Keratinocyte (primary cell): ENCODE results near the gene CDC42. TPM values are rescaled to one million over a fixed set of nuclear protein-coding genes. Genes with fewer than 3 reads are reported as not detected.

ENCODE experiments used
- DNase-seq: peaks from one replicate; pipeline ENCODE4 v3.0.0-alpha.2; 2011; ENCODE audit warnings: low read depth, missing footprints, low spot score
- FAIRE-seq: peaks from 2 replicates; lab custom pipeline; 2011; peaks lifted over from hg19 to GRCh38; lab: Jason Lieb, UNC
- H2AFZ ChIP-seq: 2 replicates; pipeline ENCODE4 v1.6.0; 2012; ENCODE audit warnings: low read length, control low read depth, inconsistent platforms; ENCODE audit not compliant: control insufficient read depth
- H3K27ac ChIP-seq: 2 replicates; pipeline ENCODE4 v1.5.1; 2011; ENCODE audit warnings: low read length; ENCODE audit not compliant: control insufficient read depth, insufficient read depth
- H3K27me3 ChIP-seq: 3 replicates; pipeline ENCODE4 v1.6.0; 2011; ENCODE audit warnings: low read length; ENCODE audit not compliant: control insufficient read depth, insufficient read depth; ENCODE audit errors: extremely low read depth
- H3K36me3 ChIP-seq, 2 experiments: 2 replicates in 1 of 2; 3 replicates in 1 of 2; pipeline ENCODE4 v1.5.1; 2011; ENCODE audit warnings: low read length in 2 of 2, mild to moderate bottlenecking in 1 of 2; ENCODE audit not compliant: control insufficient read depth in 2 of 2, insufficient read depth in 2 of 2; ENCODE audit errors: extremely low read depth in 1 of 2
- H3K4me1 ChIP-seq: 3 replicates; pipeline ENCODE4 v1.5.1; 2011; ENCODE audit warnings: low read length; ENCODE audit not compliant: control insufficient read depth, insufficient read depth; ENCODE audit errors: extremely low read depth
- H3K4me2 ChIP-seq: 3 replicates; pipeline ENCODE4 v1.6.0; 2011; ENCODE audit warnings: low read depth, low read length; ENCODE audit not compliant: control insufficient read depth, insufficient read depth; ENCODE audit errors: extremely low read depth
- H3K4me3 ChIP-seq, 3 experiments: fragments of 200-600 bp in 1 of 3; sonication (generic) in 1 of 3; 2 replicates in 2 of 3; 3 replicates in 1 of 3; pipeline ENCODE4 v1.5.1; 2011 to 2016; ENCODE audit warnings: low read length in 3 of 3, mild to moderate bottlenecking in 3 of 3, control low read depth in 2 of 3, inconsistent platforms in 1 of 3, low read depth in 1 of 3, mixed read lengths in 1 of 3, mixed run types in 1 of 3, moderate library complexity in 1 of 3; ENCODE audit not compliant: control insufficient read depth in 2 of 3, insufficient read depth in 2 of 3; ENCODE audit errors: extremely low read depth in 1 of 3
- H3K79me2 ChIP-seq: 2 replicates; pipeline ENCODE4 v1.6.0; 2012; ENCODE audit warnings: low read length; ENCODE audit not compliant: control insufficient read depth, insufficient read depth
- H3K9ac ChIP-seq: 3 replicates; pipeline ENCODE4 v1.6.0; 2011; ENCODE audit warnings: low read length; ENCODE audit not compliant: control insufficient read depth, insufficient read depth; ENCODE audit errors: extremely low read depth
- H3K9me1 ChIP-seq: 3 replicates; pipeline ENCODE4 v1.6.0; 2011; ENCODE audit warnings: low read length; ENCODE audit not compliant: control insufficient read depth, insufficient read depth; ENCODE audit errors: extremely low read depth
- H3K9me3 ChIP-seq: 2 replicates; pipeline ENCODE4 v1.5.1; 2012; ENCODE audit warnings: low read depth, low read length; ENCODE audit not compliant: control insufficient read depth
- H4K20me1 ChIP-seq: 3 replicates; pipeline ENCODE4 v1.6.0; 2011; ENCODE audit warnings: low read length; ENCODE audit not compliant: control insufficient read depth, insufficient read depth; ENCODE audit errors: extremely low read depth
- EZH2 ChIP-seq: IDR thresholded peaks from one replicate; pipeline ENCODE4 v1.6.1; 2012; ENCODE audit warnings: inconsistent platforms, mild to moderate bottlenecking, low read length, moderate library complexity
- dilution Hi-C: fragments of 300-500 bp; cut with MboI; formaldehyde crosslinking; loops from one replicate; pipeline ENCODE4 v1.7.0; 2020; ENCODE audit warnings: low sequenced_read_pairs; ENCODE audit not compliant: extremely low pct_ligation_motif_present
- polyA plus RNA-seq, 5 experiments: library from polyadenylated mRNA; depleted of rRNA in 3 of 5; stranded (reverse) in 3 of 5; stranded (forward) in 1 of 5; unstranded in 1 of 5; fragments of >200 nt; gene quantifications; 1 replicate in 1 of 5; 2 replicates in 3 of 5; 3 replicates in 1 of 5; pipeline versions ENCODE4 v1.2.1 to v1.2.3, GENCODE V29; 2011 to 2012; ENCODE audit warnings: missing spikeins in 2 of 5, low read depth in 1 of 5, low replicate concordance in 1 of 5
- TF ChIP-seq, protein P1 (sequence below), 3 experiments: IDR thresholded peaks in 1 of 3; conservative IDR thresholded peaks in 1 of 3; optimal IDR thresholded peaks in 1 of 3; 2 replicates in 2 of 3; 3 replicates in 1 of 3; pipeline versions ENCODE3 to v1.5.1; 2011; ENCODE audit warnings: low read length in 3 of 3, mild to moderate bottlenecking in 3 of 3, moderate library complexity in 2 of 3, control low read depth in 1 of 3, inconsistent platforms in 1 of 3; ENCODE audit not compliant: insufficient read depth in 2 of 3; ENCODE audit errors: extremely low read depth in 1 of 3

Gene CDC42
- polyA plus RNA-seq, 1 donor (not counting 4 experiments of a cell fraction or from before 2014, with no cell fraction given) = 499 TPM

DNA sequence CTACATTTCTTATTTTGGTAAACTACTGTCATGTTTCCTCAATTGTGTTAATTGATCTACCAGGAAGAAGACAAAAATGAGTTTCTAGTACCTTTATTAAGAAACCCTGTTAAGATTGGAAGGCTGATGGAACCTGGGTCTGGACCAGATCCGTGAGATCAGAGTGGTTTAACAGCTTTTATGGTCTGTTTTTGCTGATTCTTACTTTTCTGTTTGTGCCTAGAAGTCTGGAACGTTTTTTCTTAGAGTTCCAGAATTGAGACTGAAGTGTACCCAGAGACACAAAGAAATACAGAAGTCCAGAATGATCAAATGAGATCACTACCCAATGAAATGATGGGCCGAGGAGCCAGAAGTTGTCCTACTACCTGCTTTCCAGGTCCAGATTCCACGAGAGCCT is 22.5 kb upstream of the CDC42 start:
- Histone ChIP-seq H3K9ac (no peak overlapping the region), H3K9me3 (no peaks in the 10 kb centered on the region), H3K9me1 (no peaks in the 10 kb centered on the region), H4K20me1 (no peaks in the 10 kb centered on the region), H3K4me2 (no peak overlapping the region), H3K4me3 (no peak overlapping the region), H3K79me2 (peaks cover 2% of the 10 kb centered on the region), H3K4me1 (peaks cover 5% of the 10 kb centered on the region), H3K27ac (no peak overlapping the region), H3K36me3 (no peaks in the 10 kb centered on the region), H3K27me3 (no peaks in the 10 kb centered on the region), H2AFZ (no peak overlapping the region)
- DNase-seq = no peak
- no peak for FAIRE-seq
- no peak for TF ChIP-seq EZH2
- TF ChIP-seq, protein P1, sequence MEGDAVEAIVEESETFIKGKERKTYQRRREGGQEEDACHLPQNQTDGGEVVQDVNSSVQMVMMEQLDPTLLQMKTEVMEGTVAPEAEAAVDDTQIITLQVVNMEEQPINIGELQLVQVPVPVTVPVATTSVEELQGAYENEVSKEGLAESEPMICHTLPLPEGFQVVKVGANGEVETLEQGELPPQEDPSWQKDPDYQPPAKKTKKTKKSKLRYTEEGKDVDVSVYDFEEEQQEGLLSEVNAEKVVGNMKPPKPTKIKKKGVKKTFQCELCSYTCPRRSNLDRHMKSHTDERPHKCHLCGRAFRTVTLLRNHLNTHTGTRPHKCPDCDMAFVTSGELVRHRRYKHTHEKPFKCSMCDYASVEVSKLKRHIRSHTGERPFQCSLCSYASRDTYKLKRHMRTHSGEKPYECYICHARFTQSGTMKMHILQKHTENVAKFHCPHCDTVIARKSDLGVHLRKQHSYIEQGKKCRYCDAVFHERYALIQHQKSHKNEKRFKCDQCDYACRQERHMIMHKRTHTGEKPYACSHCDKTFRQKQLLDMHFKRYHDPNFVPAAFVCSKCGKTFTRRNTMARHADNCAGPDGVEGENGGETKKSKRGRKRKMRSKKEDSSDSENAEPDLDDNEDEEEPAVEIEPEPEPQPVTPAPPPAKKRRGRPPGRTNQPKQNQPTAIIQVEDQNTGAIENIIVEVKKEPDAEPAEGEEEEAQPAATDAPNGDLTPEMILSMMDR (optimal IDR thresholded peaks at IDR 0.05 in 1 of 3, IDR thresholded peaks at IDR 0.05 in 1 of 3, conservative IDR thresholded peaks at IDR 0.05 in 1 of 3; ENCODE audit: extremely low read depth in 1 of 3, insufficient read depth in 2 of 3, low read length in 3 of 3) = no peak
- dilution Hi-C loops = no loop called here

DNA sequence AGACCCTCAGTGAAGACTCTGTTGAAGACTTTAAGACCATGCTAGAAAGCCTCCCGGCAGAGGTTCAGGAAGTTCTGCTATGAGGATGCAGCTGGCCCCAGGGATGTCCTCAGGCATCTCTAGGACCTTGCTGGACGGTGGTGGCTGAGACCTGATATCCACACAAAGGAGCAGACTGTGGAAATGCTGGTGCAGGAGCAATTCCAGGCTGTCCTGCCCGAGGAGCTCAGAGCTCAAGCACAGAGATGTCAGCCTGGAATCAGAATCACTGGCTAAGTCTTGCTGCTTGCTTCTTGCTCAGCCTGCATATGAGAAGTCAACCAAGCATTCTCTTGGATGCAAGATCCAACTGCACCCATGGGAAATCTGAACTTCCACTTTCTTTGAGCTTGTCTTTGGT is 22.0 kb upstream of the CDC42 start:
- peaks cover 2% of the 10 kb centered on the region for H3K79me2 ChIP-seq
- dilution Hi-C loops = no loop called here
- DNase-seq (no peak), FAIRE-seq (no peak)
- H3K9me3 ChIP-seq = no peaks in the 10 kb centered on the region
- H3K27me3 ChIP-seq = no peaks in the 10 kb centered on the region
- no peaks in the 10 kb centered on the region for H3K9me1 ChIP-seq
- H3K4me3 ChIP-seq = no peak overlapping the region
- TF ChIP-seq, protein P1 (optimal IDR thresholded peaks at IDR 0.05 in 1 of 3, IDR thresholded peaks at IDR 0.05 in 1 of 3, conservative IDR thresholded peaks at IDR 0.05 in 1 of 3; ENCODE audit: extremely low read depth in 1 of 3, insufficient read depth in 2 of 3, low read length in 3 of 3) = no peak
- no peak for TF ChIP-seq EZH2
- no peaks in the 10 kb centered on the region for H4K20me1 ChIP-seq
- H2AFZ ChIP-seq = no peak overlapping the region
- no peak overlapping the region for H3K27ac ChIP-seq
- H3K36me3 ChIP-seq = no peaks in the 10 kb centered on the region
- H3K9ac ChIP-seq = no peak overlapping the region
- H3K4me1 ChIP-seq = peaks cover 5% of the 10 kb centered on the region
- H3K4me2 ChIP-seq = no peak overlapping the region
